ENCODE results near the gene KRT73. TPM values are rescaled to one million over a fixed set of nuclear protein-coding genes. Genes with fewer than 3 reads are reported as not detected.

The KRT73 gene
- total and polyA plus RNA-seq, 2 of the 8 experiments (the other 6 are each of a cell fraction or from before 2014, with no cell fraction given) = not detected

DNA sequence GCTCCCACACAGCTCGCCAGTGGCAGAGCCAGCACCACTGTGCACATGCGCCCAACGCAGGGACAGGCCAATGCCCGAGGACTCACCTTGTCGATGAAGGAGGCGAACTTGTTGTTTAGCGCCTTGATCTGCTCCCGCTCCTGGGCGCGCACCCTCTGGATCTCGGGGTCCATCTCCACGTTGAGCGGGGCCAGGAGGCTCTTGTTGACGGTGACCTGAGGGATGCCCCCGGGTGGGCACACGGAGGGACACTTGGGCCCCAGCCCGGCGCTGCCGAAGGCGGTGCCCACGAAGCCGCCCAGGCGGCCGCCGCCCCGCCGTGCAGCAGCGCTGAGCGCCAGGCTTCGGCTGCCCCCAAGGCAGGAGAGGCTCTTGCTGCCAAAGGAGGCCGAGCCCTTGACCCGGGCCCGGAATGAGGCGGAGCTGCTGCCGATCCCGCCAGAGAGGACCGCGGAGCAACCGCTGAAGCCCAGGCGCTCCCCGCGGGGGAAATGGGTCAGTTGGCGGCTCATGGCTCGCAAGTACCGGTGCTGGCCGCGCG lies 17.3 kb downstream of the KRT73 start, which contains the start of gene KRT72:
KRT72 (minus strand) TSS at position 523 of the 541 bp plus-strand sequence; CDS start at position 512, 11 bp downstream.
- Histone ChIP-seq H3K79me2 (ENCODE audit: control insufficient read depth in 1 of 2, insufficient read depth in 2 of 2, low read length in 2 of 2) (no peaks in the 10 kb centered on the region), H3K23ac (ENCODE audit: insufficient read length) (no peak within 1 kb of the TSS), H3K4me2 (ENCODE audit: insufficient read depth in 1 of 2, low read depth in 2 of 2, low read length in 2 of 2) (peak within 1 kb of the TSS; percentile 35 to 38; a peak in 2 of 4 replicates), H3K4me1 (replicated peaks in 1 of 4; ENCODE audit: control insufficient read depth in 3 of 4, insufficient read depth in 4 of 4, low read length in 3 of 4) (no peaks in the 10 kb centered on the region), H3K9me3 (ENCODE audit: insufficient read depth in 2 of 2, low read depth in 1 of 2, low read length in 1 of 2) (no peaks in the 10 kb centered on the region; a peak in 2 of 4 replicates), H4K8ac (ENCODE audit: extremely low read depth, insufficient read depth, low read length) (no peak within 1 kb of the TSS), H2BK5ac (ENCODE audit: low read depth, low read length) (no peak within 1 kb of the TSS), H4K5ac (ENCODE audit: insufficient read length, low read depth, low read length) (no peak within 1 kb of the TSS), H2BK12ac (ENCODE audit: low read depth, low read length) (no peak within 1 kb of the TSS), H4K91ac (replicated peaks; ENCODE audit: insufficient read length, low read length) (no peak within 1 kb of the TSS), H2AFZ (ENCODE audit: low read length) (peak within 1 kb of the TSS; percentile 12; the same call in 1 of the 2 replicates), H2BK120ac (replicated peaks; ENCODE audit: low read depth, low read length) (no peak within 1 kb of the TSS), H3K56ac (replicated peaks; ENCODE audit: insufficient read length, low read depth, low read length) (no peak within 1 kb of the TSS), H3K27me3 (replicated peaks in 1 of 4; ENCODE audit: control insufficient read depth in 3 of 4, extremely low read depth in 1 of 4, insufficient read depth in 3 of 4, low read length in 3 of 4) (peaks cover 0 to 6% (median under 1%) of the 10 kb centered on the region in 4 experiments; a peak in 5 of 7 replicates), H3K79me1 (ENCODE audit: low read depth, low read length) (no peaks in the 10 kb centered on the region), H3K4ac (replicated peaks; ENCODE audit: insufficient read length, low read depth, low read length) (no peak within 1 kb of the TSS), H3K23me2 (ENCODE audit: low read depth, low read length) (no peaks in the 10 kb centered on the region; the same call in 1 of the 2 replicates), H3K27ac (ENCODE audit: low read depth, low read length) (no peak within 1 kb of the TSS), H3K4me3 (ENCODE audit: extremely low read depth in 1 of 4, insufficient read depth in 2 of 4, low read depth in 3 of 4, low read length in 4 of 4) (peak within 1 kb of the TSS in 1 of 4 experiments; percentile 36; a peak in 3 of 8 replicates), H3K9ac (replicated peaks in 1 of 4; ENCODE audit: extremely low read depth in 1 of 4, low read depth in 3 of 4, low read length in 3 of 4) (no peak within 1 kb of the TSS), H3K18ac (ENCODE audit: extremely low read depth, low read length) (no peak within 1 kb of the TSS), H2BK20ac (ENCODE audit: low read length) (no peak within 1 kb of the TSS), H2AK5ac (ENCODE audit: low read depth, low read length) (no peak within 1 kb of the TSS), H3K14ac (ENCODE audit: insufficient read length) (no peak within 1 kb of the TSS), H2BK15ac (ENCODE audit: low read length) (no peak within 1 kb of the TSS), H3K36me3 (ENCODE audit: control insufficient read depth in 2 of 4, insufficient read depth in 4 of 4, low read length in 3 of 4) (no peaks in the 10 kb centered on the region), H4K20me1 (replicated peaks in 1 of 2; ENCODE audit: control insufficient read depth in 1 of 2, insufficient read depth in 2 of 2, low read length in 2 of 2) (no peaks in the 10 kb centered on the region)
- POLR2A ChIA-PET (ENCODE audit: partially characterized antibody) = no interaction called here
- FAIRE-seq (no peak), DNase-seq (ENCODE audit: low read depth in 1 of 2, low spot score in 2 of 2) (peak in 1 of 2 experiments; percentile 47)
- 75% methylated on average over 24 of the region's 48 CpGs; no CpG with 5 or more reads in 1 of the 2 experiments for WGBS, 2 experiments (ENCODE audit: extremely low coverage in 1 of 2, insufficient coverage in 1 of 2, insufficient read length in 1 of 2, insufficient replicate concordance in 2 of 2, low coverage in 1 of 2, low lambda C conversion rate in 2 of 2, missing lambda C conversion rate in 1 of 2)
- CTCF ChIA-PET (ENCODE audit: partially characterized antibody) = interaction anchor here (0.6 to 1.9 kb wide), 6 partner anchors 10 to 264 kb away, joined by 3 to 5 read pairs (median 3); no protein-coding TSS in a partner anchor
- TF ChIP-seq JUN (IDR thresholded peaks at IDR 0.05; ENCODE audit: low read depth, low read length) (no peak), KDM5A (IDR thresholded peaks at IDR 0.05; ENCODE audit: low read length) (no peak), SUZ12 (IDR thresholded peaks at IDR 0.05; ENCODE audit: low read length) (0 out of 2 replicates have a peak, but pooled peaks have one; percentile 34), JUND (IDR thresholded peaks at IDR 0.05; ENCODE audit: low read length) (no peak), POU5F1 (IDR thresholded peaks at IDR 0.05; ENCODE audit: low read depth, low read length) (no peak), SIRT6 (IDR thresholded peaks at IDR 0.05; ENCODE audit: low read length) (no peak), CBX5 (IDR thresholded peaks at IDR 0.05; ENCODE audit: low read depth, low read length) (no peak), FOSL1 (IDR thresholded peaks at IDR 0.05; ENCODE audit: insufficient read depth, low read depth, low read length) (no peak), HDAC6 (IDR thresholded peaks at IDR 0.05; ENCODE audit: low read depth, low read length) (no peak), TCF12 (IDR thresholded peaks at IDR 0.05; ENCODE audit: low read depth, low read length) (no peak), RFX5 (IDR thresholded peaks at IDR 0.05; ENCODE audit: borderline replicate concordance, low read depth, low read length) (no peak), KDM4A (IDR thresholded peaks at IDR 0.05; ENCODE audit: low read depth, low read length, severe bottlenecking) (peak; percentile 25), TAF7 (optimal IDR thresholded peaks at IDR 0.05; ENCODE audit: borderline replicate concordance, low read depth, low read length) (no peak)

All from H1 (cell line).